ENCODE measurements around the gene WDR5.

Gene WDR5

GRCh38 chr9:134193912-134194535, 58.1 kb downstream of the WDR5 start:
- ChIA-PET CTCF (no interaction called here), POLR2A (no interaction called here)
- no peak for DNase-seq (ENCODE audit: low read depth, low spot score)
- TF ChIP-seq, protein P1, sequence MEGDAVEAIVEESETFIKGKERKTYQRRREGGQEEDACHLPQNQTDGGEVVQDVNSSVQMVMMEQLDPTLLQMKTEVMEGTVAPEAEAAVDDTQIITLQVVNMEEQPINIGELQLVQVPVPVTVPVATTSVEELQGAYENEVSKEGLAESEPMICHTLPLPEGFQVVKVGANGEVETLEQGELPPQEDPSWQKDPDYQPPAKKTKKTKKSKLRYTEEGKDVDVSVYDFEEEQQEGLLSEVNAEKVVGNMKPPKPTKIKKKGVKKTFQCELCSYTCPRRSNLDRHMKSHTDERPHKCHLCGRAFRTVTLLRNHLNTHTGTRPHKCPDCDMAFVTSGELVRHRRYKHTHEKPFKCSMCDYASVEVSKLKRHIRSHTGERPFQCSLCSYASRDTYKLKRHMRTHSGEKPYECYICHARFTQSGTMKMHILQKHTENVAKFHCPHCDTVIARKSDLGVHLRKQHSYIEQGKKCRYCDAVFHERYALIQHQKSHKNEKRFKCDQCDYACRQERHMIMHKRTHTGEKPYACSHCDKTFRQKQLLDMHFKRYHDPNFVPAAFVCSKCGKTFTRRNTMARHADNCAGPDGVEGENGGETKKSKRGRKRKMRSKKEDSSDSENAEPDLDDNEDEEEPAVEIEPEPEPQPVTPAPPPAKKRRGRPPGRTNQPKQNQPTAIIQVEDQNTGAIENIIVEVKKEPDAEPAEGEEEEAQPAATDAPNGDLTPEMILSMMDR (IDR thresholded peaks at IDR 0.05; ENCODE audit: insufficient read depth, low read length, missing control alignments), result no peak
- H3K4me3 ChIP-seq (ENCODE audit: low read depth, low read length), result no peak overlapping the region

DNA sequence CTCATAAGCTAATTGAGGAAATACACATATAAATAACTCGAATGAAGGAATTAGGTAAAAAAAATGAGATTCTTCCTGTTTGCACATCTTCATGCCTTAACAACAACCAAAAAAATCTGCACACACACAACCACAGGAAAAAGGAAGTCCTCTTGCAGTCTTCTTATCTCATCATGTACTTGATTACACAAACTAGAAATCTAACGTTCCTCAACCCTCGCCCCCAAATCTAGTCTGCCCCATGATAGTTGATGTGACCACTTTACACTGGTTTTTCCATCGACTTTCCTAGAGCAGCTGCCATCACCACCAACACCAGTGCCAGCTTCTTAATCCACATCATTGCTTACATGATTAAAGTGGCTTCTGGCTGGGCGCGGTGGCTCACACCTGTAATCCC, 59.7 kb downstream of the WDR5 start:
- no peak for DNase-seq (ENCODE audit: low read depth, low spot score)
- POLR2A ChIA-PET, result no interaction called here
- TF ChIP-seq, protein P1 (IDR thresholded peaks at IDR 0.05; ENCODE audit: insufficient read depth, low read length, missing control alignments), result no peak
- CTCF ChIA-PET, result interaction anchor here (1.2 kb wide), 1 partner anchor 25 kb away, joined by 6 read pairs; no protein-coding TSS in a partner anchor
- no peak overlapping the region for H3K4me3 ChIP-seq (ENCODE audit: low read depth, low read length)

DNA sequence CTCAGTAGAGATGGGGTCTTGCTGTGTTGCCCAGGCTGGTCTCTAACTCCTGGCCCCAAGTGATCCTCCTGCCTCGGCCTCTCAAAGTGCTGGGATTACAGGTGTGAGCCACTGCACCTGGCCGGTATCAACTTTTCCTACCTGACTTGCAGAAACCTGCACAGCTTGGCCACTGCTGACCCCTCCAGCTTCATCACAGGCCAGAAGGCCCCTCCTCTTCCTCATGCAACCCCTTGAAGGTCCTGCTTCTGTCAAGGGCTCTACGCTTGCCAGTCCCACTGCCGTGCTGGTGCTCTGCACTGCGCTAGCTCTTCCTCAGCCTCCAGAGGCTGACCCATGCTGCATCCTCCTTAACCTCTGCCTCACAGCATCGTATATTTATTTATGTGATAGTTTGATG, 61.0 kb downstream of the WDR5 start:
- ChIA-PET CTCF (no interaction called here), POLR2A (no interaction called here)
- no peak overlapping the region for H3K4me3 ChIP-seq (ENCODE audit: low read depth, low read length)
- DNase-seq (ENCODE audit: low read depth, low spot score), result no peak
- TF ChIP-seq, protein P1 (IDR thresholded peaks at IDR 0.05; ENCODE audit: insufficient read depth, low read length, missing control alignments), result no peak

- ChIA-PET POLR2A (no interaction called here), CTCF (interaction anchor here (1.6 to 2.1 kb wide), 2 partner anchors 10 to 28 kb away, joined by 5 read pairs; no protein-coding TSS in a partner anchor)
- no peak for DNase-seq (ENCODE audit: low read depth, low spot score)
- TF ChIP-seq, protein P1 (IDR thresholded peaks at IDR 0.05; ENCODE audit: insufficient read depth, low read length, missing control alignments), result no peak
- H3K4me3 ChIP-seq (ENCODE audit: low read depth, low read length), result no peak overlapping the region
Observed at GRCh38 chr9:134198791-134199190, 62.9 kb downstream of the WDR5 start.

GRCh38 chr9:134200730-134201129, 64.8 kb downstream of the WDR5 start:
- TF ChIP-seq, protein P1 (IDR thresholded peaks at IDR 0.05; ENCODE audit: insufficient read depth, low read length, missing control alignments), result no peak
- no peak overlapping the region for H3K4me3 ChIP-seq (ENCODE audit: low read depth, low read length)
- no peak for DNase-seq (ENCODE audit: low read depth, low spot score)
- POLR2A ChIA-PET, result no interaction called here
- CTCF ChIA-PET, result interaction anchor here (1.7 kb wide), 1 partner anchor 30 kb away, joined by 6 read pairs; no protein-coding TSS in a partner anchor

- POLR2A ChIA-PET, result no interaction called here
Observed at GRCh38 chr9:134203224-134203623, 67.3 kb downstream of the WDR5 start.

More at GRCh38 chr9:134203224-134203623, 67.3 kb downstream of the WDR5 start:
- DNase-seq (ENCODE audit: low read depth, low spot score), result no peak
- CTCF ChIA-PET, result interaction anchor here (1.5 kb wide), 1 partner anchor 160 kb away, joined by 3 read pairs; no protein-coding TSS in a partner anchor
- TF ChIP-seq, protein P1 (IDR thresholded peaks at IDR 0.05; ENCODE audit: insufficient read depth, low read length, missing control alignments), result no peak
- H3K4me3 ChIP-seq (ENCODE audit: low read depth, low read length), result no peak overlapping the region
